Activated CD4-positive, alpha-beta T cell treated with anti-CD3 and anti-CD28 coated beads, Interleukin-2, amount 50 U/mL, for 16 hours (primary cell): ENCODE measurements around the gene MAML3.

Experiments
- DNase-seq: peaks from one replicate; pipeline ENCODE4 v3.0.0-alpha.2; 2020

The MAML3 gene

DNA sequence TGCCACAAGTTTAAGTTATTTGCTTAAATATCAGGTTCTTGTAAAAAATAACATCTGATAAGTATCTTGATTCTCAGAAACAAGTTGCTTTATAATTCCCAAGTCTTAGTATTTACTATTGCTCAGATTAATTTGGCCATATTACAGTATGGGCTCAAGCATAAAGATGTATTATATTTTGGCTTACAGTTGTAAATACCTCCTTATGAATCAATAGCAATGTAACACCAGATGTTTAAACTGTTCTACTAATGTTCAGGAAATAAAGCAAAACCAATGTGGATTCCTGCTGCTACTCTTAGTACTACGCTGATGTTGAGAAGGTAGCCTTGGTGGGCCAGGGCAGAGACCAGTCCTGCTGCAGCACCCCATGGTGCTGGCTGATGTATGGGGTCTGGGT lies 385.6 kb downstream of the MAML3 start:
- DNase-seq: no peak

DNA sequence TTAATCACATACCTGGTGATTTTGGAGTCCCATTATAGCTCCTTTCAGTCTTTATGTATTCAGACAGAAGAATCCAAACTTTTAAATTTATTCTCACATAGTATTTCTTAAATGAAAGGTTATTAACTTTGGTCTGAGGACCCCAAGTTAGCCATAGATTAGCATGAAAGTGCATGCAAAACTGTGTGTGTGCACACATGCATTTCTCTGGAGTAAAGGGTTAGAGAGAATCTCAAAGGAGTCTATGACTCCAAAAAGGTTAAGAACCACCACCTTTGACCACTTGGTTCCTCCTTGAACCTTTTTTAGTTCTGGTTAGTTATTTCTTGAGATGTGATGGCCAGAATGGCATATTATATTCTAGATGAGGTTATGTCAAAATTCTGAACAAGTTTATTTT lies 386.4 kb downstream of the MAML3 start:
- no peak for DNase-seq

GRCh38 chr4:139767168-139767567 lies 386.8 kb downstream of the MAML3 start:
- DNase-seq: no peak

DNA sequence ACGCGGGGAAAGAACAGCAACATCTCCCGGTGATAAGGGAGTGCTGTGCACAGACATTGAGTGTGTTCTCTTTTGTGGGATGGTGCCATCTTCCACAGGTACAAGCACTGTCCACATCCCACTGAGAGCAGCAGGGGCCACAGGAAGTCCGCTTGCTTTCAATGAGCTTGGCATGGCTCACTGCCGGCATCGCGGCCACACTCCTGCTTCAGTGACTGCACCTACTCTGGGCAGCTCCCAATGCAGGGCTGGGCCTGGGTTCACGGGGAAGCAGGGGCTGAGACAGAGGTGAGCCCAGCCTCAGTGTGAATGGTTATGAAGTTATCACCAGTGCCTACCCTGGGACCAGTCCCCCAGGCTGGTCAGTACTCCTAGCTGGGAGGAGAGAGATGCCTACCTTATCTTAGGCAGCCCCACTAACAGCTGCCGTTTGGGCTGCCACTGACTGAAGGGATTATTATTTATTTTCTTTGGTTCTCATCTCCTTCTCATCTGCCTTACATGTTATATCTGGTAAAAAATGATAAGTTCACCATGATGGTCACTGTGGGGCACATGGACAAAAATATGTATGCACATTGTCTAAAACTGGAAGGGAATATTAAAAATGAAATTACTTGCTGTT lies 389.2 kb downstream of the MAML3 start:
- DNase-seq: no peak

GRCh38 chr4:139764182-139764581 lies 389.8 kb downstream of the MAML3 start:
- no peak for DNase-seq

- no peak for DNase-seq
These were observed 390.3 kb downstream of the MAML3 start for GRCh38 chr4:139763672-139764071.

GRCh38 chr4:139763205-139763604 lies 390.8 kb downstream of the MAML3 start:
- DNase-seq: no peak

DNA sequence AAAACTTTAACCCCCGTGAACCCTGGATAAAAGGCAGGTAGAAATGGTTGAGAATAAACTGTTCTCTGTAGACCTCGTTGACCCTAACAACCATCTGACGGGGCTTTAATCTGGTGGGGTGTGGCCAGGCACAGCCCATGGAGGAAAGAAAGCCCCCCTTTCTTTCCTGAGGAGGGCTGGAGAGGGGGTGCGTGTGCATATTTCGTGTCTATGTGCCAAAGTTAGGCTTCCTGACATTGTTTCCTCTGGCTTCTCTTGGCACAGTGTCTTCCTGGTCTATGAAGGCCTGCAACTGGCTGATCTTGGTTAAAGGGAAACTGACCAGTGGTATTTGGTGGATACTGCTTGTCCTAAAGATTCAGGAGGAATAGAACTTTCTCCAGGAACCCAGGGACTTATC lies 391.3 kb downstream of the MAML3 start:
- no peak for DNase-seq

GRCh38 chr4:139761461-139761860 lies 392.5 kb downstream of the MAML3 start:
- peak; percentile 13 for DNase-seq

DNA sequence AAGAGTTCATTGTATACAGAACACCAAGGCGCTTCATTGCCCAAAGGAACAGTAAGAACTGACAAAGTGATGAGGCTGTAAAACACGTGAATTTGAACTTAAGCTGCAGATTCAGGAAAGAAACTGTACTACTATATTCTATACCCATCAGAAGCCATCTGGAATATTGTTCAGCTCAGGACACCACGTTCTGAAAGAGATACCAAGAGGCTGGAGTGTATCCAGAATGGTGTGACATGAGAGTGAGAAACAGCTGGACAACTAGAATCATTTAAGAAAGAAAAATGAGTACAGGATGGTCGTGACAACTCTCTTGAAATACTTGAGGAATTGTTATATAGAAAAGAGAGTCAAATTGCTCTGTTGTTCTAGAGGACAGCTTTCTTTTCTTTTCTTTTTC lies 393.4 kb downstream of the MAML3 start:
- no peak for DNase-seq

DNA sequence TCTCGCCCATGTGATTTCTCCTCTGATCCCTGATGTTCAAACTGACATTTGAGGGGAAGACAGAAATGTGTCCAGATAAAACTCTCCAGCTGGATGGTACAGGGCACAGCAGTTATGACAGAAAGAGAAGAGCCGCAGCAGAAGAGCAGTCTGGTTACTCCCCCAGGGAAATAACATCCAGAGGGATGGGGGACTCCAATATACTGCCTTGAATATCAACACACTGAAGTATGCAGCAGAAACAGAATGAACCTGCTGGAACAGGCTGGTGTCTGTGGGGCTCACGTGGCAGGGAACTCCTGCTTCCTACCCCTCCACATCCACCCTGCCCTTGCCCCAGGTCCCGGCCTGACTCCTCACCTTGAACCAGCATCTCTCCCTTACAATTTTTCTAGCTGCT lies 394.9 kb downstream of the MAML3 start:
- no peak for DNase-seq

DNA sequence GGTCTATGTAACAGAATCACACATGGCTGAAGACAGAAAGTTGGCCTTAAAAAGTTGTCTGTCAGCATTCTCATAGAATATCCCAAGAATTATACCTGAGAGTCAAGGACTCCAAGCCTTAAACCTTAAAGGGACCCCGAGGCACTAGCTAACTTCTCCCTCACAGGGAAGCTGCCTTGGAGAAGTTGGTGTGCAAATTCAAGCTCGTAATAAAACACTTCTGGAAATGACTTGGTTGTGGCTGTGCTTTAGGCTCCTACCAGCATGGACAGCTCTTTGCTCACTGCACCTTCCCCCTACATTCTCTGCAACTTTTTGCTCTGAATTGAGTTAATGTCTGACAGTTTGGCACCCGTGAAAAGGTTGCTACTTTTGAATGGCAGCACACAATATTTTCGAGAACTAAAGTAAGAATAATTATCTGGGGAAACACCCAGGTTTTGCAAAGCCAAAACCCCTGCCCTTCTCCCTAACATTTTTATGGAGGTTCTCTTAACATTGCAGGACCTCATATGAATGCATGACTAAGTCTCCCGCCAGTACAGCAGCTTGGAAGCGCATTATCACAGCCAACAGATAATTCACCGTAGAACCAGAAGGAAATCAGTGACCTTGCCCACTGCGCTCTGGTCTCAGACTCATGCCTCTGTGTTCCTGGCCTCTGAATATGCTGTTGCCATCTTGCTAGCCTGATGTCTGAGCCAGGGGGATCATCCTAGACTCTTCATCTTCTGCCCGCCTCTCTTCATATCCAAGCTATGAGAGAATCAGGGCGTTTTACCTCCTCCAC lies 397.4 kb downstream of the MAML3 start:
- no peak for DNase-seq

DNA sequence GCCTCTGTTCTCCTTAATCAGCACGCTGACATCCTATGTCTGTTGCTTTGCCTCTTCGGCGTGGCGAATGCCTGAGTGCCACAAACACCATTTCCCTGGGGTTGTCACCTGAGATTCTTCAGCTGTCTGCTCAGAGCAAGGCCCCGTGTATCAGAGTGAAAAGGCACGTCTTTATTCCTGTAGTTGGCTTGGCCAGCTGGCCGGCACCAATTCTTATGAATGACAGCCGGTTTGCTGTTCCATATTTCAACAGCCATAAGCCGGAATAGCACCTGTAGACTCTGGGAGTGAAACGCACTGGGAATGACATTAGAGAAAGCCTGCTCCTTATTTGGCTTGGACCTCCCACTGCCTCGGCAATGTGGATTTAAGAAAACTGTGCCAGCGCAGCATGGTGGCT lies 399.0 kb downstream of the MAML3 start:
- DNase-seq: no peak

DNA sequence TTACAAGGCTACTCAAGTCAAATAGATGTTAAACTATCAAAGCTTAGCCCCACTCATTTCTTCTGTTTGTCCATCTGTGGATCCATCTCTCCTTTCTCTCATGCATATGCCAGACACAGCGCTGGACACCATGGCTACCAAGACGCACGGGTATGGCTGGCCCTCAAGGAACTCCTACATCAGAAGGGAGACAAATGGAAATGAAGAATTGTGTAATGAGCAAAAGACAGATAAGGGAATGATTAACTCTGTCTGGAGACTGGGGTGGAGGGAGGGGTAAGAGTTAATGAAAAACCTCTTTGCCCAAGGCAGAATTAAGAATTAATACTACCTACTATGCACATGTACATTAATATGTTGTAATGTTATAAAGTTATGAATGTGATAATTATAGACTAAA lies 400.3 kb downstream of the MAML3 start:
- DNase-seq: no peak

DNA sequence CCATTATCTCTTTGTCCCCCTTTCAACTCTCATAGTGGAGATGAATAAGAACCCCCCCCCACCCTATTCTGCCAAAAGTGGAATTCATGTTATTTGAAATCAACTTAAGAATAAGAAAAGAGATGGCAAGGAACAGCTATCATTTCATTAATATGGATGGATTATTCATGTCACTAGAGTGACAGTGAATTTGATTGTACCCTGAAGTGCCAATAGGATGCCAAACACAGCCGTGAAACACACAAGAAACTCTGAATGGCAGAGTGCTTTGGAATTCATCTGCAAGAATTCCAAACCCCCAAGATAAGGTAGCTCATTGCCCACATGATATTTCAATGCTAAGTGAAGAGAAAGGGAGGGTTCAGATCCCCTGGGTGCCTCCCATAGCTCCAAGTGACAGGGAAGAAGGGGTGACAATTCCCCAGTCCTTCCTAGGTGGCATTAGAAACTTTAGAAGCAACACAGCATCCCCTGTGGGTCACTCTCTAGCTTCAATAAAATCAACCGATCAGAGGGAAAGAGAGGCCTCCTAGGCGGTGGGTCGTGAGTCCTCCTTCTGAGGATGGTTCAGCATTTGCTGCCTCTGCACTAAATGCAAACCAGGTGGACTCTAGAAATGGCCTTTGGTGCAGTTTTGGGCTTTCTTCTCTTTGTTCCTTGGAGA lies 404.0 kb downstream of the MAML3 start:
- no peak for DNase-seq

- DNase-seq: no peak
These were observed 404.6 kb downstream of the MAML3 start for GRCh38 chr4:139749338-139749737.

DNA sequence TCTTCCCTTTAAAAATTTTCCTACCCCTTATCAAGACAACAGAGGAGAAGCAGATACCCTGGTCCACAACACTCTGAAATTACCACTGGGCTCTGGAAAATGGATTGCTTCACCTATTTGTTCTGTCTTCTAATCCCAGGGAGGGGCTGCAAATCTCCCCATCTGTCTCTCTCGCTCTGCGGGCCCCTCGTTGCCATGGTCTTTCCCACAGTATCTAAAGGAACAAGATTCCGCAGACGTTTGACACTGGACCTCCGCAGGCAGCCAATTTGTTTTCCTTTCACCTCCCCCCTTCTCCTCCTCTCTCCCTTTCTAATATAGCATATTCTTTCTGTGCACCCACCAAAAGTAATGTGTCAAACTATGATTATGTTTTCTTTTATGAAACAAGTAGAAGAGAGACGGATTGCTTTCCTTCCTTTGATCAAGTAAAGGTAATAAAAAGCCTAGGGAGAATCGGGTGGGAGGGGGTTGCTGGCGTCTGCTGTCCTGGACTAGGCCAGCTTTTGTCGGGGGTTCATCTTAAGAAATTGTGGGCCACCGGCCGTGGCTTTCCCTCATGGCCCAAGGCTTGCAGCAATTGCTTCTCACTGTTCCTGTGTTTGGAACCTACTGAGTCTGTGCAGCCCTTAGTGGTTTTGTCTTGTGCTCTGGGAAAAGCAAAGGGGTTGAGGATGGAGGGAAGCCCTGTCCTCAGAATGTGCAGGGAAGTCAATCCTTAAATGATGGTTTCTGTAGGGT lies 407.4 kb downstream of the MAML3 start:
- no peak for DNase-seq

DNA sequence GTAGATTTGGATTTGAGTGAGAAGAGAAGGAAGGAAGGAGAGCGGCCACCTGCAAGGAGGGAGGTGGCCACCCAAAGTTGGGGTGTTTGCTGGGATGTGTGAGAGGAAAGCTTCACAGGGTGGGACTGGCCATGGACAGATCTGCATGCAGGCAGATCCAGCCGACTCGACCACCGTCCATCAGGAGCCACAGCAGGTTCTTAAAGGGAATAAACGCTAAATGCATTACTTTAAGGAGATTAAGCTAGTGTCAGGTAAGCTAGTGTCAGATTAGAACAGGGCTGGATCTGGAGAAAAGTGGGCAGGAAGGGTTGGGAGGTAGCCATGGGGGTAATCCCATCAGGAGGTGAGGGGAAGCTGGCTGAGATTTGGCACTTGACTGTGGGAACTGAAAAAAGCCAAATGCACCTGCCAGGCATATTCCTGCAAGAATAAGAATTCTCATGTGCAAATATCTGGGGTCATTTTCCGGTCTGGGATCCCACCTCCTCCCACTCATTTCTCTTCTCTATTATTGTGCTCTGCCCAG lies 408.8 kb downstream of the MAML3 start:
- DNase-seq: no peak

DNA sequence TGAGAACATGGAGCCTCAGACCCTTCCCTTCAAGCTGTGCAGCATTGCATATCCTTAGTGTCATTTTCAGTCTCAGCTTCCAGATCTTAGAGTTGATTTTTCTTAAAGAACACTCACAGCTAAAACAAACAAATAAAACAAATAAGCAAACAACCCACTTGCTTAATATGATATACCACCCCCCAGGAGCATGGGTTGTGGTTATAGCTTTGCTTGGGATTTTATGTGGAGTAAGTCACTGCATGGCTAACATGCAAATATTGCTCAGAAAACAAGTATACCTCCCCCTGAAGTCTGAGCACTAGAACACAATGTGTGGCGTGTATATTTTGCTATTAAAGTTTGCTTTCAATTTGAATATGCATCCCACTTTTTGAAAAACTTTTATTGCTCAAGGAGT lies 409.8 kb downstream of the MAML3 start:
- no peak for DNase-seq

GRCh38 chr4:139743027-139743426 lies 411.0 kb downstream of the MAML3 start:
- DNase-seq: no peak

- DNase-seq: no peak
These were observed 413.4 kb downstream of the MAML3 start for GRCh38 chr4:139740531-139741041.

GRCh38 chr4:139740121-139740520 lies 413.9 kb downstream of the MAML3 start:
- no peak for DNase-seq
